K562 (cell line): Measurements from ENCODE around the gene GZF1. TPM values are rescaled to one million over a fixed set of nuclear protein-coding genes. Genes with fewer than 3 reads are reported as not detected.

Experiments
- ESRRB ChIP-seq: fragments of 250-450 bp; sonication (Bioruptor Pico); IDR thresholded peaks from 2 replicates; pipeline ENCODE4 v1.5.0; 2020; ENCODE audit warnings: mild to moderate bottlenecking, moderate library complexity, borderline replicate concordance
- PRDM10 ChIP-seq: fragments of 450-650 bp; IDR thresholded peaks from 2 replicates; pipeline ENCODE4 v1.6.1; 2018; ENCODE audit not compliant: partially characterized antibody
- RERE ChIP-seq: sonication (generic); formaldehyde crosslinking; IDR thresholded peaks from 2 replicates; pipeline ENCODE4 v1.8.0; 2023; ENCODE audit warnings: missing genetic modification reagents, mild to moderate bottlenecking, borderline replicate concordance
- SMARCA5 ChIP-seq: fragments of 450-650 bp; IDR thresholded peaks from 2 replicates; pipeline ENCODE4 v1.6.1; 2016
- TRIM24 ChIP-seq, 2 experiments: fragments of 450-650 bp; IDR thresholded peaks; 2 replicates each; pipeline ENCODE4 v1.6.1; 2016
- polyA plus RNA-seq, 8 experiments: library from polyadenylated mRNA; depleted of rRNA in 4 of 8; stranded (reverse) in 5 of 8; unstranded in 3 of 8; fragments of >200 nt; fragmentation: Nextera tagmentation in 2 of 8; fragmentation: Illumina TruSeq in 1 of 8; extraction: Ambion mirVana in 2 of 8; extraction: Trizol in 1 of 8; gene quantifications; 2 replicates each; pipeline versions ENCODE4 v1.2.1 to v1.2.3, GENCODE V29; 2011 to 2014; ENCODE audit warnings: inconsistent platforms in 1 of 8, missing spikeins in 1 of 8
- total RNA-seq, 7 experiments: library from RNA; depleted of rRNA in 6 of 7; stranded (reverse); fragments of >200 nt in 6 of 7; fragmentation: Illumina TruSeq in 2 of 7; extraction: Trizol in 2 of 7; gene quantifications; 2 replicates each; pipeline versions ENCODE4 v1.2.1 to v1.2.3, GENCODE V29; 2011 to 2021; ENCODE audit warnings: low replicate concordance in 1 of 7

Gene GZF1
- total and polyA plus RNA-seq, 9 of the 15 experiments (the other 6 are each of a cell fraction or from before 2014, with no cell fraction given) = 1.2 to 15.7 (median 7.4) TPM

DNA sequence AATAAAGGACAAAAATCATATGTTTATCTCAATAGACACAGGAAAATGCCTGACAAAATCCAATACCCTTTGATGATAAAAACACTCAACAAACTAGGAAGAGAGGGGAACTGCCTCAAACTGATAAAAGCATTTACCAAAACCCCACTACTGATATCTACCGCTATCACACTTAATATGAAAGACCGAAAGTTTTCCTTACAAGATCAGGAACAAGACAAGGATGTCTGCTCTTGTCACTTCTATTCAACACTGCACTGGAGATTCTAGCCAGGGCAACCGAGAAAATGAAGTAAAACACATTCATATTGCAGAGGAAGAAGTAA, 25.1 kb downstream of the GZF1 start (continued):
- TF ChIP-seq RERE (CRISPR knock-in tag) (no peak), TRIM24 (IDR thresholded peaks at IDR 0.05) (peak in 1 of 2 experiments; percentile 6; a peak in 1 of 4 replicates), SMARCA5 (no peak), ESRRB (CRISPR knock-in tag) (no peak), PRDM10 (no peak)
